B cell (primary cell): ENCODE data around the gene NME1. TPM values are rescaled to one million over a fixed set of nuclear protein-coding genes. Genes with fewer than 3 reads are reported as not detected.

Source experiments
- ATAC-seq: fragments of 200-7000 bp; cut with Tn5 transposase; one replicate; pipeline ENCODE4 v1.10.0; 2021; ENCODE audit warnings: low read depth, mild to moderate bottlenecking, moderate number of reproducible peaks, moderate library complexity
- CTCF ChIA-PET: fragments of 350-600 bp; sonication (Branson Sonifier 250); formaldehyde crosslinking; loops from one replicate; lab custom pipeline; 2021; ENCODE audit warnings: antibody characterized with exemption, inconsistent platforms; lab: Charles Lee
- POLR2A ChIA-PET: fragments of 350-600 bp; sonication (Branson Sonifier 250); formaldehyde crosslinking; loops from one replicate; lab custom pipeline; 2021; ENCODE audit warnings: antibody characterized with exemption; lab: Charles Lee
- DNase-seq: peaks from one replicate; pipeline ENCODE4 v3.0.0; 2013
- H2AFZ ChIP-seq: 2 replicates; pipeline ENCODE4 v1.6.1; 2012; ENCODE audit warnings: mild to moderate bottlenecking, low read depth, low read length; ENCODE audit not compliant: insufficient read depth, poor library complexity, severe bottlenecking
- H3K27ac ChIP-seq, 2 donors: 1 replicate in 1 of 2; 2 replicates in 1 of 2; pipeline ENCODE4 v1.5.1; 2012 to 2013; ENCODE audit warnings: low read length in 2 of 2, mild to moderate bottlenecking in 2 of 2, moderate library complexity in 1 of 2
- H3K27me3 ChIP-seq, 4 experiments: fragments of 200-600 bp in 1 of 4; sonication (generic) in 1 of 4; replicated peaks in 1 of 4; 1 replicate in 2 of 4; 2 replicates in 2 of 4; pipeline versions ENCODE4 v1.6.1 to v1.7.0; 2013 to 2016; ENCODE audit warnings: low read length in 3 of 4, mild to moderate bottlenecking in 2 of 4, mixed read lengths in 1 of 4, moderate library complexity in 1 of 4; ENCODE audit not compliant: insufficient read depth in 4 of 4, control insufficient read depth in 3 of 4; ENCODE audit errors: control extremely low read depth in 1 of 4
- H3K36me3 ChIP-seq, 2 experiments: replicated peaks in 1 of 2; 1 replicate in 1 of 2; 2 replicates in 1 of 2; pipeline versions ENCODE4 v1.6.1 to v1.7.1; 2013; ENCODE audit warnings: low read length in 1 of 2; ENCODE audit not compliant: insufficient read depth in 2 of 2, control insufficient read depth in 1 of 2; ENCODE audit errors: control extremely low read depth in 1 of 2, extremely low read depth in 1 of 2
- H3K4me1 ChIP-seq, 2 donors: fragments of 200-600 bp in 1 of 2; sonication (generic) in 1 of 2; 1 replicate in 1 of 2; 2 replicates in 1 of 2; pipeline versions ENCODE4 v1.5.1 to v1.6.1; 2013 to 2017; ENCODE audit warnings: low read length in 2 of 2; ENCODE audit not compliant: control insufficient read depth in 2 of 2, insufficient read depth in 2 of 2
- H3K4me2 ChIP-seq: replicated peaks from 2 replicates; pipeline ENCODE3; 2012; ENCODE audit warnings: mild to moderate bottlenecking, low read depth, low read length; ENCODE audit not compliant: poor library complexity, severe bottlenecking
- H3K4me3 ChIP-seq, 5 experiments: fragments of 200-600 bp in 1 of 5; sonication (generic) in 1 of 5; 1 replicate in 3 of 5; 2 replicates in 2 of 5; pipeline versions ENCODE4 v1.5.1 to v1.7.0; 2011 to 2016; ENCODE audit warnings: low read length in 4 of 5, mild to moderate bottlenecking in 4 of 5, low read depth in 2 of 5, control low read depth in 1 of 5, moderate library complexity in 1 of 5; ENCODE audit not compliant: insufficient read depth in 1 of 5; ENCODE audit errors: control extremely low read depth in 1 of 5, extremely low read depth in 1 of 5
- H3K79me2 ChIP-seq: fragments of 200-600 bp; sonication (generic); one replicate; pipeline ENCODE4 v1.6.0; 2016; ENCODE audit warnings: low read length; ENCODE audit not compliant: control insufficient read depth, insufficient read depth
- H3K9ac ChIP-seq: fragments of 200-600 bp; sonication (generic); 2 replicates; pipeline ENCODE4 v1.6.1; 2017; ENCODE audit warnings: mild to moderate bottlenecking, low read length, moderate library complexity
- H3K9me3 ChIP-seq, 3 donors: one replicate each; pipeline versions ENCODE4 v1.6.1 to v1.7.1; 2013; ENCODE audit warnings: low read length in 2 of 3; ENCODE audit not compliant: control insufficient read depth in 2 of 3, insufficient read depth in 1 of 3; ENCODE audit errors: control extremely low read depth in 1 of 3
- H4K20me1 ChIP-seq: 2 replicates; pipeline ENCODE4 v1.6.0; 2012; ENCODE audit warnings: mild to moderate bottlenecking, low read length; ENCODE audit not compliant: insufficient read depth, control insufficient read depth, poor library complexity, severe bottlenecking
- H3K27ac Mint-ChIP-seq: one replicate; pipeline ENCODE4 v1.8.0; 2021; ENCODE audit warnings: mixed read lengths
- H3K27me3 Mint-ChIP-seq: one replicate; pipeline ENCODE4 v1.8.0; 2021; ENCODE audit warnings: mixed read lengths
- H3K4me1 Mint-ChIP-seq: one replicate; pipeline ENCODE4 v1.8.0; 2021; ENCODE audit warnings: mixed read lengths
- H3K4me3 Mint-ChIP-seq: one replicate; pipeline ENCODE4 v1.8.0; 2021; ENCODE audit warnings: mixed read lengths
- H3K9me3 Mint-ChIP-seq: one replicate; pipeline ENCODE4 v1.8.0; 2022; ENCODE audit warnings: mixed read lengths; ENCODE audit not compliant: insufficient read depth
- CTCF ChIP-seq: fragments of 200-600 bp; IDR thresholded peaks from one replicate; pipeline ENCODE4 v1.8.0; 2022; ENCODE audit warnings: antibody characterized with exemption, mild to moderate bottlenecking
- EZH2 ChIP-seq: IDR thresholded peaks from 2 replicates; pipeline ENCODE4 v1.6.1; 2012; ENCODE audit warnings: borderline replicate concordance, low read depth, mild to moderate bottlenecking, moderate library complexity, low read length; ENCODE audit not compliant: insufficient read depth, poor library complexity, severe bottlenecking
- WGBS: methylation state at CpG from one replicate; pipeline ENCODE4 v1.1.5; 2013; ENCODE audit warnings: missing lambda C conversion rate; ENCODE audit not compliant: insufficient coverage; 5-methylcytosine and 5-hydroxymethylcytosine counted together
- intact Hi-C: fragments of 100-400 bp; cut with micrococcal nuclease; formaldehyde crosslinking; loops from one replicate; pipeline ENCODE4 v1.10.0; 2022
- polyA plus RNA-seq: library from polyadenylated mRNA; depleted of rRNA; stranded (reverse); fragments of >200 nt; gene quantifications from 2 replicates; pipeline ENCODE4 v1.2.3, GENCODE V29; 2012
- total RNA-seq, 2 donors: library from RNA; stranded (reverse); fragments of 120-200 nt in 1 of 2; gene quantifications; 1 replicate in 1 of 2; 2 replicates in 1 of 2; pipeline versions ENCODE4 v1.2.3 to v1.2.4, GENCODE V29; 2013 to 2022

NME1 gene
- total and polyA plus RNA-seq, 2 donors (not counting 1 experiment from before 2014, with no cell fraction given): 19.0 to 27.5 TPM

GRCh38 chr17:51166987-51167931 lies 13.9 kb downstream of the NME1 start:
- DNase-seq: peak; percentile 80
- H2AFZ ChIP-seq: peak overlapping the region; percentile 94
- H3K36me3 ChIP-seq: peaks cover 2 to 20% of the 10 kb centered on the region in 2 experiments
- H3K9me3 ChIP-seq: no peaks in the 10 kb centered on the region
- ChIA-PET CTCF (interaction anchor here (1.1 to 1.5 kb wide), 2 partner anchors 14 to 168 kb away, joined by 3 to 4 read pairs; partner anchors contain the start of gene NME1), POLR2A (interaction anchor here (2.0 kb wide), 1 partner anchor 14 kb away, joined by 20 read pairs; the partner anchor contains the start of gene NME1)
- no peaks in the 10 kb centered on the region for H3K27me3 ChIP-seq
- H3K4me1 Mint-ChIP-seq: peaks cover 16% of the 10 kb centered on the region
- H3K4me1 ChIP-seq: peaks cover 9 to 22% of the 10 kb centered on the region in 2 donors
- H4K20me1 ChIP-seq: no peaks in the 10 kb centered on the region
- no peaks in the 10 kb centered on the region for H3K9me3 Mint-ChIP-seq
- H3K4me3 Mint-ChIP-seq: peak overlapping the region; percentile 97
- peak overlapping the region; percentile 52 to 83 (median 74) for H3K4me3 ChIP-seq
- intact Hi-C loops: loop anchor here (1.0 to 5.0 kb wide), 7 partner anchors 14 to 620 kb away; partner anchors contain the start of genes ANKRD40, MBTD1, NME1 and SPAG9
- TF ChIP-seq CTCF: peak; percentile 85
- TF ChIP-seq EZH2: no peak
- peak overlapping the region; percentile 88 for H3K27ac Mint-ChIP-seq
- H3K27me3 Mint-ChIP-seq: no peaks in the 10 kb centered on the region
- peak overlapping the region; percentile 80 for H3K9ac ChIP-seq
- peak; percentile 52 for ATAC-seq
- no peaks in the 10 kb centered on the region for H3K79me2 ChIP-seq
- WGBS: under 1% methylated on average over 34 of the region's 42 CpGs
- peak overlapping the region; percentile 46 to 77 for H3K27ac ChIP-seq
- peak overlapping the region; percentile 94 for H3K4me2 ChIP-seq
